ENCODE data around the gene XRN2.

Gene XRN2

DNA sequence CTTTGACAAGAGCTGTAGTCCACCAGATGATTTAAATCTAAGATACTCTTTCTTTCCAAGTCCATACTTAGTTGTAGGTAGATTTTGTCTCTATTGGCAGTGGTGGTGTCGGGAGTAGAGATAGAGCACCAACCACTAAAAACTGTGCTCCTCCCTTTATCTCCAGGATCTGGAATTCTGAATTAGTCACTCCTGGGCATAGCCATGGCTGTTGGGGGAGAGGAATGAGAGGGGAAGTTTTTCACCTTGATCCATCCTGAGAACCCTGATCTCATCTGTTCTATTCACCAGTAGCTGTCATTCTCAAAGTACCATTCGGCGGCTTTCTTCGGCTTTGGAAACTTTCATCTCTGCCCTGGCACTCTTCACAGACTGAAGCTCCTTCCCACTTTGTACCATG lies 129.8 kb downstream of the XRN2 start:
- DNase-seq (ENCODE audit: low spot score) = no peak

DNA sequence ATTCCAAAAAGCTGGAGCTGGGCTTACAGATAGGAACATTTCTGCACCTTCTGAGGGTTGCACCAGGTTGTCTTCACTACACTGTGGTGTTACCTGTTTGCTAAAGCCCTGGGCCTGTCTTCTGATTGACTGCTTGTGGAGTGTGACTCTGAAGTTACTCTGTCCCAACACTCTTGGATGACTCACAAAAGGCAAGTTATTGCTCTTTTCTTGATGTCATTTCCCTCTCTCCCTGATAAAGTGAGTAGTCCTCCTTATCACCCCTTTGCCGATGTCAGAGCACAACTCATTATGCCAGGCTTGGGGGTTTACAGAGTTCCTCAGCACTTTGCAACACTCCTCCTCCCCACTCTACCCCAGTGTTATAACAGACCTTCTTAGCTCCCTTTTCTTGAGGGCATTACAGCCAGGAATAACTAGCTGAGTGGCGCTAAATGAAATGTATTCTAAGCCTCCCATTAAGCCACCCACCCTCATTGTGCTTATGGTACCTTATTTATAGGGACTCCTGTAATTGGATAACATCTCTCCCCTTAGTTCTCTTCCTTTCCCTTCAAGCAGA lies 130.3 kb downstream of the XRN2 start:
- no peak for DNase-seq (ENCODE audit: low spot score)

GRCh38 chr20:21435576-21435975 lies 132.4 kb downstream of the XRN2 start:
- no peak for DNase-seq (ENCODE audit: low spot score)

GRCh38 chr20:21436205-21436604 lies 133.1 kb downstream of the XRN2 start:
- peak; percentile 69 for DNase-seq (ENCODE audit: low spot score)

GRCh38 chr20:21437248-21437647 lies 134.1 kb downstream of the XRN2 start:
- DNase-seq (ENCODE audit: low spot score) = no peak

- no peak for DNase-seq (ENCODE audit: low spot score)
Observed at GRCh38 chr20:21437816-21438215, 134.7 kb downstream of the XRN2 start.
